ENCODE measurements around the gene NSMCE1. TPM values are rescaled to one million over a fixed set of nuclear protein-coding genes. Genes with fewer than 3 reads are reported as not detected.

The NSMCE1 gene
- total RNA-seq, 1 experiment from 2014 or later: 19.3 TPM

DNA sequence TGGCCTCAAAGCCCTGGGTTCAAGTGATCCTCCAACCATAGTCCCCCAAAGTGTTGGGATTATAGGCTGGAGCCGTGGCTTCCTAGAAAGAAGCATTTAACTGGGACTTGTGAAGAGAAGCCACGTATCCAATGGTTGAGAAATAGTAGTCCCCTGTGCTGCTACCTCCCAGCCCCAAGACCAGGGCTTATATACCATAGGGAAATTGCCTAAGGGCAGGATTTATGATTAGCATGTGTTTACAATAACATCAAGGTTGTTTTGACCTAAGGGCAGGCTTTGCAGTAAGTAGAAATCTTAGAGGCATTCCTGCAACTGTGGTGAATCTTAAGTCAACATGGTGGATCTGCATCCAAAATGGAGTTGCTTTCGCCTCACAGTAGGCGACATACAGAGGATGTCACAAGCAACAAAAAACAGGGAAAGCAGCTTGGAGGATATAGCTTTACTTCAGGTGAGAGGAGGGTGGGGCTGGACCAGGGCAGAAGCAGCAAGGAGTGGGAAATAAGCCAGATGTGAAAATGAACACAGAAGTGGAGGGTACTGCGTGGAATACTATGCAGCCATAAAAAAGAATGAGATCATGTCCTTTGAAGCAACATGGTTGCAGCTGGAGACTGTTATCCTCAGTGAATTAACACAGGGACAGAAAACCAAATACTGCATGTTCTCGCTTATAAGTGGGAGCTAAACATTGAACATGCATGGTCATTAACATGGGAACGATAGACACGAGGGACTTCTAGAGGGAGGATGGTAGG lies 18.7 kb upstream of the NSMCE1 start:
- Histone ChIP-seq H3K79me1 (ENCODE audit: insufficient read depth, low read depth, low read length, poor library complexity, severe bottlenecking) (no peaks in the 10 kb centered on the region), H3K4me2 (ENCODE audit: insufficient read depth, insufficient read length, low read length) (no peak overlapping the region), H4K8ac (replicated peaks; ENCODE audit: insufficient read length, low read depth, low read length) (no peak overlapping the region), H3K4me1 (ENCODE audit: insufficient read depth, low read length) (no peaks in the 10 kb centered on the region), H2BK5ac (ENCODE audit: insufficient read length, low read length) (no peak overlapping the region), H2BK12ac (ENCODE audit: insufficient read length, low read depth, low read length) (no peak overlapping the region), H3K14ac (ENCODE audit: insufficient read depth, low read length) (no peak overlapping the region), H3K4ac (ENCODE audit: low read depth, low read length) (no peak overlapping the region), H4K91ac (ENCODE audit: insufficient read length, low read depth, low read length) (no peak overlapping the region), H3K9me3 (ENCODE audit: control insufficient read depth, low read depth, low read length) (no peaks in the 10 kb centered on the region), H3K18ac (ENCODE audit: insufficient read length, low read depth, low read length) (no peak overlapping the region), H3K56ac (ENCODE audit: insufficient read length, low read depth, low read length) (no peak overlapping the region), H3K9ac (ENCODE audit: extremely low read depth, insufficient read length, low read length) (no peak overlapping the region), H2AK5ac (ENCODE audit: insufficient read length, low read length) (no peak overlapping the region), H3K79me2 (ENCODE audit: insufficient read depth, low read length) (no peaks in the 10 kb centered on the region), H4K20me1 (ENCODE audit: control insufficient read depth, insufficient read depth, insufficient read length) (no peaks in the 10 kb centered on the region), H3K23me2 (ENCODE audit: insufficient read length, low read depth, low read length, poor library complexity, severe bottlenecking) (no peaks in the 10 kb centered on the region), H4K5ac (ENCODE audit: insufficient read length, low read depth, low read length) (no peak overlapping the region), H3K27me3 (ENCODE audit: insufficient read depth, low read length) (no peaks in the 10 kb centered on the region), H3K23ac (ENCODE audit: insufficient read length, low read depth, low read length) (no peak overlapping the region), H2BK20ac (ENCODE audit: low read depth, low read length, poor library complexity, severe bottlenecking) (no peak overlapping the region), H2BK15ac (ENCODE audit: low read depth, low read length) (no peak overlapping the region), H3K27ac (ENCODE audit: insufficient read length, low read depth, low read length) (no peak overlapping the region), H3T11ph (ENCODE audit: low read length) (no peak overlapping the region), H2BK120ac (ENCODE audit: low read depth, low read length, poor library complexity, severe bottlenecking) (no peak overlapping the region), H2AFZ (ENCODE audit: low read length) (no peak overlapping the region)
- no peaks in the 10 kb centered on the region; the same call in 1 of the 2 replicates for H3K27me3 Mint-ChIP-seq (ENCODE audit: low read depth)
- H3K36me3 Mint-ChIP-seq (ENCODE audit: insufficient read depth in 1 of 3, low read depth in 3 of 3): no peaks in the 10 kb centered on the region
- TF ChIP-seq, protein P1, sequence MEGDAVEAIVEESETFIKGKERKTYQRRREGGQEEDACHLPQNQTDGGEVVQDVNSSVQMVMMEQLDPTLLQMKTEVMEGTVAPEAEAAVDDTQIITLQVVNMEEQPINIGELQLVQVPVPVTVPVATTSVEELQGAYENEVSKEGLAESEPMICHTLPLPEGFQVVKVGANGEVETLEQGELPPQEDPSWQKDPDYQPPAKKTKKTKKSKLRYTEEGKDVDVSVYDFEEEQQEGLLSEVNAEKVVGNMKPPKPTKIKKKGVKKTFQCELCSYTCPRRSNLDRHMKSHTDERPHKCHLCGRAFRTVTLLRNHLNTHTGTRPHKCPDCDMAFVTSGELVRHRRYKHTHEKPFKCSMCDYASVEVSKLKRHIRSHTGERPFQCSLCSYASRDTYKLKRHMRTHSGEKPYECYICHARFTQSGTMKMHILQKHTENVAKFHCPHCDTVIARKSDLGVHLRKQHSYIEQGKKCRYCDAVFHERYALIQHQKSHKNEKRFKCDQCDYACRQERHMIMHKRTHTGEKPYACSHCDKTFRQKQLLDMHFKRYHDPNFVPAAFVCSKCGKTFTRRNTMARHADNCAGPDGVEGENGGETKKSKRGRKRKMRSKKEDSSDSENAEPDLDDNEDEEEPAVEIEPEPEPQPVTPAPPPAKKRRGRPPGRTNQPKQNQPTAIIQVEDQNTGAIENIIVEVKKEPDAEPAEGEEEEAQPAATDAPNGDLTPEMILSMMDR (conservative IDR thresholded peaks at IDR 0.05): no peak
- no peak overlapping the region for H3K27ac Mint-ChIP-seq
- H3K4me3 Mint-ChIP-seq: no peak overlapping the region
- no peak for DNase-seq
- no CpG with 5 or more reads among the region's 8 CpGs for WGBS (ENCODE audit: extremely low coverage, insufficient read length, low lambda C conversion rate)
- H3K9me3 Mint-ChIP-seq: no peaks in the 10 kb centered on the region
- H3K4me1 Mint-ChIP-seq: no peaks in the 10 kb centered on the region

All from H9 (cell line).